Hematopoietic multipotent progenitor cell treated with erythropoietin and hydrocortisone succinate and interleukin-3 and kit ligand, for 4 days (in vitro differentiated cells): Measurements from ENCODE around the gene FBLN1.
"Not testable (repeated sequence)": the region's sequence is repeated elsewhere in the genome, so short reads cannot be mapped to it uniquely, and the experiment has no call there.

Experiments used
- DNase-seq: peaks from one replicate; pipeline ENCODE4 v3.0.0-alpha.2; 2015

FBLN1 gene

GRCh38 chr22:45477366-45478107 is 25.1 kb upstream of the FBLN1 start:
- no peak for DNase-seq

DNA sequence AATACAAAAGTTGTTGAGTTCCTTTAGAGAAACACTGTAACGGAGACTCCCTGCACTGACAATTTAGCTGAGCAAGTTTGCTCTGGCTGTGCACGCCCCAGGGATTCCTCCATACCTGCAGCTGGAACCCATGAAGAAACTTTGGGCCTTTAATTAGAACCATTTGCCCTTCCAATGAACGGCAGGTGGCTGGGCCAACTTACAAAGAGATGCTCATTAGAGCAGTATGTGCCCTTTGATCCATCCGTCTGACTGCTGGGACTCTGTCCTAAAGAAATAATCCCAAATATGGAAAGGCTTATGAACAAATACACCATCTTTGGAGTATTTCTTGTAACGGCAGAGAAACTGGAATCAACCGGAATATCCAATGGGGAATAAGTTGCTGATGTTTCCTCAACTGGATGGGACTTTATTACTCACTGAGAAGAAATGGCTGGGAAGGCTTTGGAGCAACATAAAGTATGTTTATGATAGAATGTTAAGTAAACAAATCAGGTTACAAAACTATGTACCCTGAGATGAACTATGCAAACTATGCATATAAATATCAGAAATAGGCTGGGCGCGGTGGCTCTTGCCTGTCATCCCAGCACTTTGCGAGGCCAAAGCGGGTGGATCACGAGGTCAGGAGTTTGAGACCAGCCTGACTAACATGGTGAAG is 24.4 kb upstream of the FBLN1 start:
- DNase-seq: no peak

- DNase-seq: no peak
These were observed 22.0 kb upstream of the FBLN1 start for GRCh38 chr22:45480717-45481116.

- DNase-seq: no peak
These were observed 21.0 kb upstream of the FBLN1 start for GRCh38 chr22:45481661-45482060.

- no peak for DNase-seq
These were observed 20.5 kb upstream of the FBLN1 start for GRCh38 chr22:45482169-45482568.

- no peak for DNase-seq
These were observed 19.4 kb upstream of the FBLN1 start for GRCh38 chr22:45483319-45483718.

GRCh38 chr22:45483918-45484499 is 18.7 kb upstream of the FBLN1 start:
- DNase-seq: no peak

DNA sequence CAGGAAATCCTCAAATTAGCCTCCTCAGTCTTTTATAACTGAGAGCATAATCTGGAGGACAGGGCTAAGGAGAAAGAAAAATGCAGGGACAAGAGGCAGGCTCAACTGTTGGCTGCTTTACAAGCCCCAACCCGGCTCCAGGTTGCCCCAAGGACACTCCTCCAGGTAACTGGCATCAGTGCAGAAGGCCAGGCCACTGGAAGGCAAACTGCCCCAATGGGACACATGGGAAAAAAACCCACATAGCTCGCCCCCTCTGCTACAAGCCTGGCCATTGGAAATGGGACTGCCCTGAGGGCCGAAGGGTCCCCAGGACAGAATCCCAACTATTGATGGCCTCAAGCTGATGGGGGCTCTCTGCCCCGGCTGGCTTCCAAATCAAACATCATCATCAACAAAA is 17.9 kb upstream of the FBLN1 start:
- DNase-seq: no peak

DNA sequence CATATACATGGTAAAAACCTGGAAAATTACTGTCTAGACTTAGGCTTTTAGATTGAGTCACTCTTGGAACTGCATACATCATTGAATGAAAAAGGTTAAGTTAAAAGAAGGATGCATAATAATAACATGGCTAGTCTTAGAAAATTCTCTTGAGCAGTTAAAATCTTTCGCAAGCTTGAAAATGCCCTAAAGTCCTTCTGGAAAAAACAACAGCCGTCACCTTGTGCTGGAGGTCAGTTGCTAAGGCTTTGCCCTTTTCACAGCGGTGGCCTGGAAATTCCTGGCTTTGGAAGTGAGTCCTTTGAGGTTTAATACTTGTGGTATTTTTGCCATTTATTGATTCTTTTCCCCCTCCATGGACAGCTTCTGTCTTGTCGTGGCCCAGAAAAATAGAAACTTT is 17.4 kb upstream of the FBLN1 start:
- no peak for DNase-seq

DNA sequence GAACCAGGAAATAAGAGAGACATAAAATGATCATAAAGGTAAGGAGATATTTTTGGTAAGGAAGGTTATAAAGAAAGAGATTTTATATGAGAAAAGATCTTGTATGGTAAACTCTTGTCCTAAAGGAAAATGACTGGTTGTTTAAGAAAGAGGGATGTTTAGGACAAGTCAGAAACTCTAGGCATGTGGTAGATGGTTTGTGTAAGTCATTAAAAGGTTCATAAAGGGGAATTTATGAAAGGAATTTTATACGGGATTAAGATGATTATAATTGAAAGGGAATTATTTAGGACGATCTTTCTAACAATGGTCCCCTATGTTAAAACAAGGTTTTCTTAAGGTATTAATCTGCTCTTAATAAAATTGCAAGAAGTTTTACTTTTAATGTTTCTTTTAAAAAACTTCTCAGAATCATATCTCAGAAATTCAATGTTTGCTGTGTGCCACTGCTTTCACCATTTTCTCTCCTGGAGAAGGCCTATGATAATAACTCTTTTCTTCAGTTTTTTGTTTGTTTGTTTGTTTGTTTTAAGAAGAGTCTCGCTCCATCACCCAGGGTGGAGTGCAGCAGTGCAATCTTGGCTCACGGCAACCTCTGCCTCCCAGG is 13.8 kb upstream of the FBLN1 start:
- no peak for DNase-seq

DNA sequence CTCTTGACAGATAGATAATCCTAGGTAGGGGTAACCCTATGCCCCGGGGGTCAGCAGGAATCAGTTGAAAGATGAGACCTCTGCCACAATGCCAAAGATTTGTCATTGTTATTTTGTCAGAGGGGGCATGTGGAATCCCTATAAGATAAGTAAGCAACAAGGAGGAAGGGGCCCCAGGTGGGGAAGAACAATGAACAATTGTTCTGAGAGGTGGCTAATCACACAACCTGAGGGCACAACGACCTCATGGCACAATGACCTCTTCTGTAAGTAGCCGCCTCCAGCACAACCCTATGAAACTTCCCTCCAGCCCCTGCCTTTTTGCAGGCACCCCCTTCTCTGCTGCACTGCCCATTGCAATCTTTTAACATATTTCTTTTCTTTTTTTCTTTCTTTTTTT is 11.8 kb upstream of the FBLN1 start:
- no peak for DNase-seq

GRCh38 chr22:45491841-45492240 is 10.8 kb upstream of the FBLN1 start:
- no peak for DNase-seq

DNA sequence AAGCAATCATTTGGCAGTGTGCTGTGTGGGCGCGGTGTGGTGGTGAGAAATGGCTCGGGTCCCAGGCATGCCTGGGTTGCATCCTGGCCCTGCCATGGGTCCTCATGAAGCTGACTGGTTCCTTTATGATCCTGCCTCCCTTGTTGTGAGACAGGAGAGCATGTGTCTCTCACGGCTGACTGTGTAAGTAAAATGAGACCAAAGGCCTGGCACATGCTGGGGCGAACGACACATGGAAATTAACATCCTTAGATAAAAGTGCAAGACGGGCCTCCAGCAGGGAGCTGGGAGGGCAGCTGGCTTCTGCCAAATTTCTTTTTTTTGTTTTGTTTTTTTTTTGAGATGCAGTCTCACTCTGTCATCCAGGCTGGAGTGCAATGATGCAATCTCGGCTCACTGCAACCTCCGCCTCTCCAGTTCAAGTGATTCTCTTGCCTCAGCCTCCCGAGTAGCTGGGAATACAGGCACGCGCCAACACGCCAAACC is 9.4 kb upstream of the FBLN1 start:
- no peak for DNase-seq

DNA sequence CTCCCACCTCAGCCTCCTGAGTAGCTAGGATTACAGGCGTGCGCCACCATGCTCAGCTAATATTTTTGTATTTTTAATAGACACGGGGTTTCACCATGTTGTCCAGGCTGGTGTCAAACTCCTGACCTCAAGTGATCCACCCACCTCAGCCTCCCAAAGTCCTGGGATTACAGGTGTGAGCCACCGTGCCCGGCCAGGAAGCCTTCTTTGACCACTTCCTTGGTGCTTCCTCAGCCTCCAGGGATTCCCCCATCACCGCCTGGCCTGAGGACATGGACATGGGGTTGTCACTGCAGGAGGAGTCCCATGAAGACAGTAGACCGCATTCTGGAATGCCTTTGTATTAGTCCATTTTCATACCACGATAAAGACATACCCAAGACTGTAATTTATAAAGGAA is 8.4 kb upstream of the FBLN1 start:
- DNase-seq: not testable (repeated sequence)

GRCh38 chr22:45495616-45496015 is 7.1 kb upstream of the FBLN1 start:
- not testable (repeated sequence) for DNase-seq

DNA sequence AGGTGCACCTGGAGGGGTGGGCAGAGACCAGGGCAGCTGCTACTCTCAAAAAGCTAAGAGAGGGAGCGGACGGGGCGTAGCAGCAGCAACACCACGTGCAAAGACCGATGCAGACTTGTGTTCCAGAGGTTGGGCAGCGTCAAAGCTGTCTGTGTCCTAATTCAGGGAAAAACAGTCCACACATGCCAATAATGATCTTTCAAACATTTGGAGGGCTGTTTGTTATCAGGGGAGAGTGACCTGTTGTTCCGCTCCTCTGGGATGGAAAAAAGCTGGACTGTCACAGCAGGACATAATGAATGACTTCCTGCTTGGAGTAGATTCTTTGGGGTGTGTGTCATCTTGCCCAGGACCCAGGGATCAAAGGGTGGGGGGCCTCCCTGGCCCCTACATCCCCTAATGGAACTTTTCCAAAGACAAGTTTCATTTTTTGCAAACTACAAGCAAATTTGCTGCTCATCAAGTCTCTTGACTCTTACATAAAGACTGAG is 6.2 kb upstream of the FBLN1 start:
- no peak for DNase-seq

GRCh38 chr22:45497351-45498145 is 5.1 kb upstream of the FBLN1 start:
- DNase-seq: no peak

GRCh38 chr22:45499746-45500145 is 2.9 kb upstream of the FBLN1 start:
- DNase-seq: no peak

GRCh38 chr22:45503050-45503815 is 550 bp downstream of the FBLN1 start:
- no peak for DNase-seq

DNA sequence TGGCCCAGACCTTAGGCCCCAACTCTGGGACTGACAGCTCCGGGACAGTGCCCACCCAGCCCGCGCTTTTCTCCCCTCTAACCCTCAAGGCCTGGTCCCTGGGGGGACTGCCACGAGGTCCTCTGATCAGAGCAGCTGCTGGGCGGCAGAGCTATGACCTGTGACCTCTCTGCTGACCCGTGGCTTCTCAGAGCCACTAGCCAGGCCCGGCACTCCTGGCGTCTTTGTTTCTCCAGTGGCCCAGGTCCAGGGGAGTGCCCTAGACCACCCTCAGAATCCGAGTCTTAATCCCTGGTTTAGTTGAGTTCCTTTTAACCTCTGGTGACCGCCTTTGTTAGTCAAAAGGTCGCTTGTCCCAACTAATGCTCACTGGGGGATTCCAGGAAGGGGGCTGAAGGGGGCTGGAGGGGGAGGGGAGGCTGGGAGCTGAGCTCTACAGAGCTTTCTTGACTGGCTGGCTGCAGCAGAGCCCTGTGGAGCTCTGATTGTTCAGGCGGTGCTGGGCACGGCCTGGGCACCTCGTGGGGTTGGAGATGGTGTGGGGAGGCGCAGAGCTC is 1.2 kb downstream of the FBLN1 start:
- no peak for DNase-seq
